ENCODE data around the gene PCDHGB4.
"Not testable (repeated sequence)": the region's sequence is repeated elsewhere in the genome, so short reads cannot be mapped to it uniquely, and the experiment has no call there.

Gene PCDHGB4

GRCh38 chr5:141409598-141410306 lies 22.3 kb downstream of the PCDHGB4 start:
- no peak for DNase-seq (ENCODE audit: extremely low read depth, low read depth)
- no peak for TF ChIP-seq CTCF (IDR thresholded peaks at IDR 0.05; ENCODE audit: low read depth, low read length)

- no peak for DNase-seq (ENCODE audit: extremely low read depth, low read depth)
- TF ChIP-seq CTCF (IDR thresholded peaks at IDR 0.05; ENCODE audit: low read depth, low read length) = no peak
Measured at GRCh38 chr5:141411575-141411974, 24.1 kb downstream of the PCDHGB4 start.

- peak; percentile 42 for DNase-seq (ENCODE audit: extremely low read depth, low read depth)
- peak; percentile 73 for TF ChIP-seq CTCF (IDR thresholded peaks at IDR 0.05; ENCODE audit: low read depth, low read length)
Measured at GRCh38 chr5:141412854-141413539, 25.5 kb downstream of the PCDHGB4 start, which contains the start of gene PCDHGA10. Gene PCDHGA10, plus strand, starts transcription at chr5:141412987. Its CDS starts 189 bp downstream, at chr5:141413176.

GRCh38 chr5:141413540-141414069 lies 26.1 kb downstream of the PCDHGB4 start:
- DNase-seq (ENCODE audit: extremely low read depth, low read depth) = no peak
- no peak for TF ChIP-seq CTCF (IDR thresholded peaks at IDR 0.05; ENCODE audit: low read depth, low read length)

- not testable (repeated sequence) for DNase-seq (ENCODE audit: extremely low read depth, low read depth)
Measured at GRCh38 chr5:141414548-141415274, 27.2 kb downstream of the PCDHGB4 start.

GRCh38 chr5:141415275-141415618 lies 27.7 kb downstream of the PCDHGB4 start:
- not testable (repeated sequence) for DNase-seq (ENCODE audit: extremely low read depth, low read depth)

GRCh38 chr5:141417494-141418172 lies 30.1 kb downstream of the PCDHGB4 start, which contains the start of gene PCDHGB7:
Gene PCDHGB7, plus strand, starts transcription at chr5:141417677. Its CDS starts 183 bp downstream, at chr5:141417860.
- DNase-seq (ENCODE audit: extremely low read depth, low read depth) = peak; percentile 57
- TF ChIP-seq CTCF (IDR thresholded peaks at IDR 0.05; ENCODE audit: low read depth, low read length) = peak; percentile 75

Data from AG09319 (cell line).